MG63 (cell line): ENCODE measurements around the gene BRK1. TPM values are rescaled to one million over a fixed set of nuclear protein-coding genes. Genes with fewer than 3 reads are reported as not detected.
"Not testable (repeated sequence)": the region's sequence is repeated elsewhere in the genome, so short reads cannot be mapped to it uniquely, and the experiment has no call there.

Experiments
- DNase-seq: peaks from one replicate; pipeline ENCODE4 v3.0.0-alpha.2; 2020
- H3K27me3 ChIP-seq: fragments of 250-450 bp; sonication (Bioruptor Pico); 2 replicates; pipeline ENCODE4 v1.5.1; 2020; ENCODE audit warnings: mild to moderate bottlenecking, moderate library complexity
- H3K36me3 ChIP-seq: fragments of 250-450 bp; sonication (Bioruptor Pico); 2 replicates; pipeline ENCODE4 v1.5.1; 2020; ENCODE audit warnings: mild to moderate bottlenecking, moderate library complexity
- H3K4me3 ChIP-seq: fragments of 250-450 bp; sonication (Bioruptor Pico); 2 replicates; pipeline ENCODE4 v1.5.1; 2020; ENCODE audit warnings: mild to moderate bottlenecking, moderate library complexity
- H3K9me3 ChIP-seq: fragments of 250-450 bp; sonication (Bioruptor Pico); 2 replicates; pipeline ENCODE4 v1.5.1; 2020; ENCODE audit warnings: mild to moderate bottlenecking, moderate library complexity
- total RNA-seq: library from RNA; depleted of rRNA; stranded (reverse); fragments of >200 nt; shearing (Covaris generic); gene quantifications from 2 replicates; pipeline ENCODE4 v1.2.3, GENCODE V29; 2014; ENCODE audit warnings: low replicate concordance; rRNA removed

BRK1 gene
- 45.8 and 58.1 TPM in 2 replicates for total RNA-seq

GRCh38 chr3:10115326-10116137, at the start of gene BRK1:
Gene BRK1 (plus strand): TSS chr3:10115675. CDS start chr3:10115702, 27 bp downstream.
- no peaks in the 10 kb centered on the region for H3K9me3 ChIP-seq

GRCh38 chr3:10070077-10070476, 45.4 kb upstream of the BRK1 start:
- peaks cover 11% of the 10 kb centered on the region for H3K36me3 ChIP-seq
- DNase-seq, H3K27me3 ChIP-seq, H3K9me3 ChIP-seq, H3K4me3 ChIP-seq: not testable (repeated sequence)

More at GRCh38 chr3:10115326-10116137, at the start of gene BRK1:
- no peaks in the 10 kb centered on the region for H3K27me3 ChIP-seq
- peak within 1 kb of the TSS; percentile 79 for H3K4me3 ChIP-seq
- H3K36me3 ChIP-seq: no peaks in the 10 kb centered on the region
- DNase-seq: peak; percentile 91

GRCh38 chr3:10074666-10075065, 40.8 kb upstream of the BRK1 start:
- no peak for DNase-seq
- Histone ChIP-seq H3K9me3 (no peaks in the 10 kb centered on the region), H3K4me3 (no peak overlapping the region), H3K36me3 (peaks cover 8% of the 10 kb centered on the region), H3K27me3 (no peaks in the 10 kb centered on the region)

- Histone ChIP-seq H3K4me3 (no peak overlapping the region), H3K36me3 (peaks cover 2% of the 10 kb centered on the region), H3K9me3 (no peaks in the 10 kb centered on the region), H3K27me3 (no peaks in the 10 kb centered on the region)
- DNase-seq: no peak
Observed at GRCh38 chr3:10081871-10082270, 33.6 kb upstream of the BRK1 start.

GRCh38 chr3:10085738-10086137, 29.7 kb upstream of the BRK1 start:
- DNase-seq: no peak
- Histone ChIP-seq H3K9me3 (no peaks in the 10 kb centered on the region), H3K36me3 (peaks cover 4% of the 10 kb centered on the region), H3K4me3 (no peak overlapping the region), H3K27me3 (no peaks in the 10 kb centered on the region)

- no peak overlapping the region for H3K4me3 ChIP-seq
- no peaks in the 10 kb centered on the region for H3K9me3 ChIP-seq
- DNase-seq: no peak
- peaks cover 2% of the 10 kb centered on the region for H3K36me3 ChIP-seq
- no peaks in the 10 kb centered on the region for H3K27me3 ChIP-seq
Observed at GRCh38 chr3:10088256-10088655, 27.2 kb upstream of the BRK1 start.

- Histone ChIP-seq H3K36me3 (peaks cover 2% of the 10 kb centered on the region), H3K27me3 (no peaks in the 10 kb centered on the region), H3K4me3 (no peak overlapping the region), H3K9me3 (no peaks in the 10 kb centered on the region)
- DNase-seq: no peak
Observed at GRCh38 chr3:10090179-10090578, 25.3 kb upstream of the BRK1 start.

GRCh38 chr3:10090774-10091173, 24.7 kb upstream of the BRK1 start:
- H3K9me3 ChIP-seq, DNase-seq, H3K4me3 ChIP-seq, H3K27me3 ChIP-seq, H3K36me3 ChIP-seq: not testable (repeated sequence)

GRCh38 chr3:10091387-10091786, 24.1 kb upstream of the BRK1 start:
- H3K9me3 ChIP-seq, DNase-seq, H3K4me3 ChIP-seq, H3K36me3 ChIP-seq, H3K27me3 ChIP-seq: not testable (repeated sequence)

GRCh38 chr3:10093678-10094077, 21.8 kb upstream of the BRK1 start:
- Histone ChIP-seq H3K9me3 (no peaks in the 10 kb centered on the region), H3K4me3 (no peak overlapping the region), H3K27me3 (no peaks in the 10 kb centered on the region), H3K36me3 (peaks cover 4% of the 10 kb centered on the region; the same call in 1 of the 2 replicates)
- no peak for DNase-seq

- Histone ChIP-seq H3K9me3 (no peaks in the 10 kb centered on the region), H3K27me3 (no peaks in the 10 kb centered on the region), H3K4me3 (no peak overlapping the region), H3K36me3 (peaks cover 2% of the 10 kb centered on the region; the same call in 1 of the 2 replicates)
- DNase-seq: no peak
Observed at GRCh38 chr3:10099041-10099440, 16.4 kb upstream of the BRK1 start.

- DNase-seq: no peak
- Histone ChIP-seq H3K9me3 (no peaks in the 10 kb centered on the region), H3K27me3 (no peaks in the 10 kb centered on the region), H3K36me3 (no peaks in the 10 kb centered on the region), H3K4me3 (no peak overlapping the region)
Observed at GRCh38 chr3:10106919-10107318, 8.6 kb upstream of the BRK1 start.

- no peak for DNase-seq
- Histone ChIP-seq H3K27me3 (no peaks in the 10 kb centered on the region), H3K4me3 (no peak within 1 kb of the TSS), H3K9me3 (no peaks in the 10 kb centered on the region), H3K36me3 (no peaks in the 10 kb centered on the region)
Observed at GRCh38 chr3:10108091-10108490, 7.4 kb upstream of the BRK1 start, which contains the start of gene FANCD2OS. Gene FANCD2OS (minus strand): TSS chr3:10108255. CDS start chr3:10104774, 3,481 bp downstream.

GRCh38 chr3:10116138-10116460, 624 bp downstream of the BRK1 start:
- no peaks in the 10 kb centered on the region for H3K27me3 ChIP-seq
- no peaks in the 10 kb centered on the region for H3K36me3 ChIP-seq
- peak overlapping the region; percentile 79 for H3K4me3 ChIP-seq
- H3K9me3 ChIP-seq: no peaks in the 10 kb centered on the region
- peak; percentile 17 for DNase-seq

- no peak for DNase-seq
- H3K4me3 ChIP-seq: peak overlapping the region; percentile 79
Observed at GRCh38 chr3:10116928-10117327, 1.5 kb downstream of the BRK1 start.

GRCh38 chr3:10119376-10119775, 3.9 kb downstream of the BRK1 start:
- Histone ChIP-seq H3K9me3 (no peaks in the 10 kb centered on the region), H3K36me3 (peaks cover 2% of the 10 kb centered on the region; the same call in 1 of the 2 replicates), H3K4me3 (no peak overlapping the region), H3K27me3 (no peaks in the 10 kb centered on the region)
- DNase-seq: no peak

More at GRCh38 chr3:10116928-10117327, 1.5 kb downstream of the BRK1 start:
- Histone ChIP-seq H3K27me3 (no peaks in the 10 kb centered on the region), H3K9me3 (no peaks in the 10 kb centered on the region), H3K36me3 (no peaks in the 10 kb centered on the region; the same call in 1 of the 2 replicates)

- H3K27me3 ChIP-seq: no peaks in the 10 kb centered on the region
- DNase-seq: no peak
Observed at GRCh38 chr3:10121064-10121463, 5.6 kb downstream of the BRK1 start.

GRCh38 chr3:10122724-10123123, 7.2 kb downstream of the BRK1 start:
- Histone ChIP-seq H3K36me3 (peaks cover 11% of the 10 kb centered on the region; the same call in 1 of the 2 replicates), H3K9me3 (no peaks in the 10 kb centered on the region), H3K4me3 (no peak overlapping the region)

More at GRCh38 chr3:10121064-10121463, 5.6 kb downstream of the BRK1 start:
- no peak overlapping the region for H3K4me3 ChIP-seq
- H3K36me3 ChIP-seq: peaks cover 7% of the 10 kb centered on the region; the same call in 1 of the 2 replicates
- no peaks in the 10 kb centered on the region for H3K9me3 ChIP-seq

More at GRCh38 chr3:10122724-10123123, 7.2 kb downstream of the BRK1 start:
- DNase-seq: no peak
- no peaks in the 10 kb centered on the region for H3K27me3 ChIP-seq
